ENCODE data around the gene IQGAP2.
"Not testable (repeated sequence)": the region's sequence is repeated elsewhere in the genome, so short reads cannot be mapped to it uniquely, and the experiment has no call there.

Gene IQGAP2

DNA sequence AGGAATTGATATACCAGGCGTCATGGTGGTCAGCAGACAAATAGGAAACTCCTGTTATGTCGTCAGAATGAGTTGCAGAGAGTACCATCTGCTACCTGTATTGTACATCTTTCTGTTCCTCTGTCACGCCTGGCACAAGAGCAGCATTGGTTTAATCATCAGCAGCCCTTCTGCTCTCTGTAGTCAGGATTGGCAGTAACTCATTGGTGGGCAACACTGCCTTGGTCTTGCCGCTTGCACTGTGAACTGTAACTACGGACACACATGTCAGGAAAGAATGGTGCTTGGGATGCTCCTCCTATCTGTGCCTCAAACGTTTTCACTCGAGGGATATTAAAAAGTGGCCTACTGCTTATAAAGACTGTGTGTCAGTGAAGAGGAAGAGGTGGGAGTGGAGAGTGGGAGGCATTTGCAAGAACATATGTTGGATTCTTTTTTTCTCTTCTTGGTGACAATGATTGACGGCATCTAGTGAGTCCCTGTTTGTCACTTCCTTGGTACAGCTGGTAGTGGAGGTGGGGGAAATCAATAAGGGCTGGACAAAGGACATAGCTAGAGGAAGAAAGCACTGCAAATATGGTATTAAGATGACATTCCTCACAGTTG, 143.5 kb downstream of the IQGAP2 start:
- DNase-seq, result peak; percentile 14 to 33

- peak; percentile 53 to 83 for DNase-seq
Observed at GRCh38 chr5:76547242-76547890, 144.3 kb downstream of the IQGAP2 start.

DNA sequence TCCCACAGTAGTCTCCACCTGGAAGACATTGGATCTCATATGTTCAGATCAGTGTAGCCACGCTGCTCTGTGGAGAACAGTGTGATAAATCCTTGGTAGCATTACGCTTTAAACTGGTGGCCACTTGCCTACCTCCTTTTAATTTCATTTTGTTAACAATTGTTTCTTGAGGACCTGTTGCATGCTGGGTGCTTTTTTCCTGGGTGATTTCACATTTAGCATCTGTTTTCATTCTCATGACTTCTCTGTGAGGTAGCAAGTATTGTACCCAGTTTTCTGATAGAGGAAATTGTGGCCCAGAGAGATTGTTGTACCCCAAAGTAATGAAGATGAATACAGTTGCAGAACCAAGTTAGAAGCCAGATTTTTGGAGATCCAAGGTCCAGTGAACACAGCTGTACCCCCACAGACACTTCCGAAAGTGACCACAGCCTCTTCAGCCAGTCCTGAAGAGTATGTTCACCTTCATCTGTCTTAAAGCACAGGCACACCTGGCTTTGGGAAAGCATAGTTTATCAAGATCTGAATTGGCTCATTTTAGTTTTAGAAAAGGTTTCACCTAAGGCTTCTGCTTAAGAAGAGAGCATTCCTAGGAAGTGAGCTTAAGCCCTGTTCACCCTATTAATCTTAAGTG, 144.9 kb downstream of the IQGAP2 start:
- no peak for DNase-seq

- DNase-seq, result no peak
Observed at GRCh38 chr5:76548525-76549229, 145.6 kb downstream of the IQGAP2 start.

DNA sequence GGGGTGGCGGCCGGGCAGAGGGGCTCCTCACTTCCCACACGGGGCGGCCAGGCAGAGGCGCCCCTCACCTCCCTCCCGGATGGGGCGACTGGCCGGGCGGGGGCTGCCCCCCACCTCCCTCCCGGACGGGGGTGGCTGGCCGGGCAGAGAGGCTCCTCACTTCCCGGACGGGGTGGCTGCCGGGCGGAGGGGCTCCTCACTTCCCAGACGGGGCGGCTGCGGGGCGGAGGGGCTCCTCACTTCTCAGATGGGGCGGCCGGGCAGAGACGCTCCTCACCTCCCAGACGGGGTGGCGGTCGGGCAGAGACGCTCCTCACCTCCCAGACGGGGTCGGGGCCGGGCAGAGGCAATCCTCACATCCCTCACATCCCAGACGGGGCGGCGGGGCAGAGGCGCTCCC, 147.8 kb downstream of the IQGAP2 start:
- not testable (repeated sequence) for DNase-seq

DNA sequence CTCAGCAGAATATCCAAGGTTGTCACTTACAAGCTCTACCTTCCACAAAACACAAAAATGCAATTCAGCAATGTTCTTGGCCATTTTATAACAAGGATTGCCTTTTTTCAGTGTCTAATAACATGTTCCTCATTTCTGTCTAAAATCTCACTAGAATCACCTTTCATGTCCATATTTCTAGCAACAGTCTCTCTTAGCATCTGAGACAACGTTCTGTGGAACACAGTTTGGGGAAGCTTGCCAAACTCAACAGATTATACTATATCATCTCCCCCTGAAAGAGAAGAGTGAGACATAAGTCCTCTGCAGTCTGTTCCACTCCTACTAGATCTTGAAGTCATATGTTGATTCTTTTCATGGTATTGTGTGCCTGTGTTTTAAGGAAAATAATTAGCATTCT, 149.5 kb downstream of the IQGAP2 start:
- DNase-seq, result no peak

DNA sequence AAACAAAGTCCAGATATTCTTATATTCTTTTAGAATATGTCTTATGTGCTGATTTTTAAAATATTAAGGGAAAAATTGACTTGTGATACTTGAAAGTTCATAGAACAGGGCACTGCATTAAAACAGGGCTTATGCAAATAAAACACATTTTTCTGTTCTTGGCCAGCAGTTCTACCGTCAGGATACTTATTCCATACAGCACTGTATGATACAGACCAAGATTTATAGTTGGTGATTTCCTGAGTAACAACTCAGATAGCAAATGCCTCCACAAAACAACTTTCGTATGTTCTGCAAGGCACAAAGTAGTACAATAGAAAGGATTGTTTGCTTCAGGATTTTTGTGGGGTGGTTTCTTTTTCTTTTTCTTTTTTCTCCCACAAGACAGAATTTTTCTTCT, 150.2 kb downstream of the IQGAP2 start:
- no peak for DNase-seq

GRCh38 chr5:76555114-76555513, 152.0 kb downstream of the IQGAP2 start:
- DNase-seq, result no peak

GRCh38 chr5:76555717-76556116, 152.6 kb downstream of the IQGAP2 start:
- no peak for DNase-seq

DNA sequence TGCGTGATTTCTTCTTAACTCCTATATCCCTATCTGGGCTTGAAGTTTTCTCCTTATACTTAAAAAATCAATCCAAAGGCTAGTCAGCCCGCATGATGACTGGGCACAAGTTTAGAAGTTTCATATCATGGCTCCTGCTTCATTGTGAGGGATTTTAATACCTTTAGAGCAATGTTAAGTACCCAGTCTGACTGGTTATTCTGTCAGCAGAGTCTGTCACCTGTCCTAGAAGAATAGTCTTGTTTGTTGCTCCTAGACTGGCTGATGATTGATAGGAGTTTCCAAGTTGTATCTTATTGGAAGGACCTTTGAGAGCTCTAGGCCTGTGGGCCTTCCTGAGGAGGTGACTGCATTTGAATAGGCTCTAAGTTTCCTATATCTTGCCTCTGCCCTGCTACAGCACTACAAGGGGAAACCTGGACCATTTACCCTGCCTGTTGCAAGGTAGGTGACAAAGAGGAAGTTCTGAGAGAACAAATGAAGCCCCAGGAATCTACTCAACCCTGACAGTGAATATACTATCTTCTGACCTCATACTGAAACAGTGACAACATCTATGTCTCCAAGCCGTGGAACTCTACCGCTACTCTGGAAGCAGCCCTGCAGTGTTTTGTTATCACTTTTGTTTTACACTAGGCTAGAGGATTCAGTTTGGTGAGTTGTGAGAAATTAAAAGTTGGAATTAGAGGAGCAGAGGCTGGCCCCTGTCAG, 153.6 kb downstream of the IQGAP2 start:
- peak in 1 of 2 donors; percentile 19 for DNase-seq

DNA sequence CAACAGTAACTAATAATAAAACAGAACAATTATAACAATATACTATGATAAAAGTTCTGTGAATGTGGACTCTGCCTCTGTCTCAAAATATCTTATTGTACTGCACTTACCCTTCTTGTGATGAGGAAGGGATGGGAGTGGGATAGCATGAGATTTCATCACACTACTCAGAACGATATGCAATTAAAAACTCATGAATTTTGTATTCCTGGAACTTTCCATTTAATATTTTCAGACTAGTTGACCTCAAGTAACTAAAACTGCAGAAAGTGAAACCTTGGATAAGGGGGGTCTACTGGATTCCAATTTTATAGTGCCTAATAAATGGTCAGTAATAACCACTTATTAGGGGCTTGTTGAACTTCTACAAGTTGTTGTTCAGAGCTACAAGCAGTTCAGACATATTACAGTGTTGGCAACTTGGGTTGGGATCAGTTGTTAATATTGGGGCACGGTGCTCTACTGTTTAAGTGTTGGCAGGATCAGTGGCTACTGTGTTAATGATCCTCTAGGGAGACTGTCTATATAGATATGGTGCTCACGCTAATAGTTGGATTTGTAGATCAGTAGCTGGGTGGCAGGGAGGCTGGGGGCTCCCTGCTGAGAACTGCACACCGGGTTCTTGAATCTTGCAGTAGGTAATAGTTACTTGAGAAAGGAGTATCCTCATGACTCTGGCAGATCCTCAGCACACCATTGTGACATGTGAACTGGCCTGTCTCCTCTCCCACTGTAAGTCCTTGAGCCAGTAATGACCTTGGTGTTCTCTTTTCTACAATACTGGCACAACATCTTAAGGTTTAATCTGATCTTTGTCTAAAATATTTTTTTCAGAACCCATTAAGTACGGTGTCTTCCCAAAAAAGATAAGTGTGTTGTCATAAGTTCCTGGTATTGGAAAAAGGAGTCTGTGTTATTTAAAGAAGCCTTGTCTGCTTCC, 158.1 kb downstream of the IQGAP2 start:
- no peak for DNase-seq

DNA sequence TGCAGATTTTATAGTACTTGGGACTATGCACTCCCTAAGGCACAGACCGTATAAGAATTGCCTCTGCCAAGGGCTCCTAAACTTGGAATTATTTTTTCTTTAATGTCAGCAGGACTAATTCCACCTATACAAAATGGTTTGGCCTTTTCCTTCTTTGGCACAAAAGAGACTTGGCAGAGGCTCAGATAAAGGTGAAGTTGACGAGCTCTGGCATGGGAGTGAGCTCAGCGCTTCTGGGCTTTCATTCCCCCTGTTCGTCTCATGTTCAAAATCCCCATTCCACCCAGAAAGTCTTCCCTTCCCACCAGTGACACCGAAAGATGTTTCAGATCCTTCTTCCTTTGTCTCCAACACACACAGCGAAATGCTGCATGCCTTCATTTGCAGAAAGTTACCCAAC, 158.9 kb downstream of the IQGAP2 start:
- DNase-seq, result no peak

DNA sequence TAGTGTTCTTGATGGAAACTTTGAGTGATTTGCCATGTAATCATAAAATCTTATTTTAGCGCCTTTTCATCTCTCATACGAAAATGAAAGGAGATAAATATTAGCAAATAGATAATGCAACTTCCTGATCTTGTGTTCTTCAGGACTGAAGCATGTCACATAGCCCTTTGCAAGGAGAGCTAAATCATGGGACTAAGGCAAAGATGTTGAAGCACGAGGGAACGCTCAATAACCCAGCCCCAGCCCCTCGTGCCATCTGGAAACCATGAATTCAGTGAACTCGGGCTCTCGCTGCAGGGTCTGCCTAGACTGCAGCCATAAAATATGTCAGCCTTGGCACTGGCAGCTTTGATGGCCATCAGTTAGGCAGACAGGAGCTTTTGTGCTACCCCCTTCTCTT, 161.9 kb downstream of the IQGAP2 start:
- DNase-seq, result no peak

DNA sequence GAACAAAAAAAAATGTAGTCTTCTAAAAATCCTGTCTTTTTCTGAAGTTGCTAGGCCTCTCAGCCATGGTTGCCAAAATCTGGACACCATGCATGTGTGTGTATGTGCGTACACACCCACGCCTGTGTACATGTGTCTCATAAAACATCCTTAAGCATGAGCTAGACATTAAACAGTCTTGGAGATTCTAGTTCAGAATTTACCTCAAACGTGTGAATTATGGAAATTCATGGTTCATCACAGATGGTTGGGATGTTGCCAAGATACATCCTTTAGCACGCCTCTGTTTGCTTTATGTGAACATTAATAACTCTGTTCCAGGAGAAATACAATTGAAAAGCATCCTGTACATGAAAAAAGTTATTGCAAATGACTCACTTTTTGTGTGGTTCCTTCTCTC, 167.1 kb downstream of the IQGAP2 start:
- no peak for DNase-seq

DNA sequence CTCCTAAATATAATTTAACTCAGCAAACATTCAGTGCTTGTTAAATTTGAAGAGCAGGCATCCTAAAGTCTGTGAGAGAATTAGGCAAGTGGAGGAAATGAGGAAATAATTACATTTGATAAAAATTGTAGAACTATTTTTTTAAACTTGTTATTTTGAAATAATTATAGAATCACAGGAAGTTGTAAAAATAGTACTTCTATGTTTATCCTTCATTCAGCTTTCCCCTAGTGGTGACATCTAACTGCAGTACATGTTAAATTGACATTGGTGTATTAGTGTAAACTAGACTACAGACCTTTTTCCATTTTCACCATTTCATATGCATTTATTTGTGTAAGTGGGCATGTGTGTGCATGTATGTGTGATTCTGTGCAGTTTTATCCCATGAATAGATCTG, 168.5 kb downstream of the IQGAP2 start:
- DNase-seq, result no peak

GRCh38 chr5:76576450-76576849, 173.4 kb downstream of the IQGAP2 start:
- no peak for DNase-seq

DNA sequence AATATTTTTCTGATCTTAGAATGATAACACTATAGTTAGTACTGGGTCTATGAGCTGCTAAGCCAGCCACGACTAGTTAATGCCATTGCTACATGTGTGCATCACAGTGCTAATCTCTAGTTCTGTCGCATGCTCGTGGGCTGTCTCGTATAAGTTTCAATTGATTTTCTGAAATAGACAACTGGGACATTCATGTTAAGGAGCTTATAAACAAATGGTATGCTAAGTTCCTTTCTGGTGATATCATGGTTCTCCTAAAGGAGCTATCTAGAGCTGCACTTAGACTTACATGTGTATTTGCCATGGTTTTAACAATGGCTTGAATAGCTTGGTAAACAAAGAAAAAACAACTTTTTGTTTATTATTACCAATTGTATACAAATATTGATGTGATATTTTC, 173.9 kb downstream of the IQGAP2 start:
- DNase-seq, result no peak

DNA sequence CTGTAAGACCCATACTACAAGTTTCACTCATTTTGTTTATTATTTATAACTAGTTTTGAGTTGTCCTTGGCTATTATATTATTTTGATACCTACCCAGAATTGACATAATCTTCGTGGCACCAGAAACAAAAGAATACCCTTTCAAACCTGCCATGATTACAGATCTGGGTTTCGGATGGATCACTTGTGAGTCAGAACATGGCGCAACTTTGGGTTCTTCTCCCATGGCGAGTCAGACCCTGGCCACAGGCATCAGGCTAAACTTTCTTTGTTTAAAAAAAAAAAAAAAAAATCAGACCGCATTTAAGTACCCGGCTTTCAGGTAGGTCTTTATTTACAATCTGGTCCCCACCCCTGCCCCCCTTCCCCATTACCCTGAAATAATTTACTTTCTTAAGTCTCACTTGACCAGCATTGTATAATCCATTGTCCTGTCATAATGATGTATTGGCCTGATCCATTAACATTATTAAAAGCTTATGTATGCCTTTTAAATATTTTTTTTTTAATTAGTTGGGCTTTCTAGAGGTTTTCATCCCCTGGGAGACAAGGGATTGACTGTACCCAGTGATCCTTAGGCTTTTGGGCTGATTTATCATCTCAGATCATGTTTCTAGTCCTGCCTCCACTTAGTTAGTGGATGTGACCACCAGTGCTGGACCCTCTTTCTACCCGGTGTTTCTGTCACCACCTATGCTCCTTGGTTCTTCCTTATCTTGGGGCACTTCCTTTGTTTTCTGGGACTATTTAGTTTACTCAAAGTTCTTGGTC, 176.3 kb downstream of the IQGAP2 start:
- no peak for DNase-seq

- DNase-seq, result no peak
Observed at GRCh38 chr5:76580981-76581380, 177.9 kb downstream of the IQGAP2 start.

- peak; percentile 15 to 18 for DNase-seq
Observed at GRCh38 chr5:76582230-76583162, 179.4 kb downstream of the IQGAP2 start.

Measured in CD4-positive, alpha-beta T cell treated with Interleukin-4 for 1 hour (primary cell).